DMS79 treated with DMSO at 0.1 percent for 48 hours (cell line): ENCODE measurements around the gene NIM1K.
"Not testable (repeated sequence)": the region's sequence is repeated elsewhere in the genome, so short reads cannot be mapped to it uniquely, and the experiment has no call there.

Source experiments
- DNase-seq: peaks from one replicate; lab custom pipeline; 2025; lab: John Stamatoyannopoulos, UW

Gene NIM1K

GRCh38 chr5:43281840-43282658 lies 90.0 kb downstream of the NIM1K start:
- no peak for DNase-seq

GRCh38 chr5:43286623-43287022 lies 94.6 kb downstream of the NIM1K start:
- DNase-seq, result no peak

GRCh38 chr5:43287493-43287892 lies 95.5 kb downstream of the NIM1K start:
- DNase-seq, result no peak

- no peak for DNase-seq
These were observed 96.3 kb downstream of the NIM1K start for GRCh38 chr5:43288269-43288831.

GRCh38 chr5:43290726-43291125 lies 98.7 kb downstream of the NIM1K start:
- no peak for DNase-seq

- no peak for DNase-seq
These were observed 102.2 kb downstream of the NIM1K start for GRCh38 chr5:43294226-43294625.

- DNase-seq, result no peak
These were observed 103.2 kb downstream of the NIM1K start for GRCh38 chr5:43295202-43295601.

- no peak for DNase-seq
These were observed 104.8 kb downstream of the NIM1K start for GRCh38 chr5:43296835-43297234.

- no peak for DNase-seq
These were observed 106.4 kb downstream of the NIM1K start for GRCh38 chr5:43298443-43298842.

- DNase-seq, result no peak
These were observed 108.1 kb downstream of the NIM1K start for GRCh38 chr5:43300112-43300511.

- peak; percentile 53 for DNase-seq
These were observed 109.6 kb downstream of the NIM1K start for GRCh38 chr5:43301653-43302091.

- DNase-seq, result no peak
These were observed 110.5 kb downstream of the NIM1K start for GRCh38 chr5:43302481-43302880.

GRCh38 chr5:43303242-43303641 lies 111.2 kb downstream of the NIM1K start:
- no peak for DNase-seq

- no peak for DNase-seq
These were observed 112.5 kb downstream of the NIM1K start for GRCh38 chr5:43304525-43304924.

GRCh38 chr5:43305948-43306565 lies 114.0 kb downstream of the NIM1K start:
- peak; percentile 31 for DNase-seq

- not testable (repeated sequence) for DNase-seq
These were observed 114.9 kb downstream of the NIM1K start for GRCh38 chr5:43306954-43307353.

GRCh38 chr5:43309122-43309521 lies 117.1 kb downstream of the NIM1K start:
- no peak for DNase-seq

GRCh38 chr5:43309637-43310036 lies 117.6 kb downstream of the NIM1K start:
- peak; percentile 59 for DNase-seq

- peak; percentile 4 for DNase-seq
These were observed 120.1 kb downstream of the NIM1K start for GRCh38 chr5:43312076-43312661.

GRCh38 chr5:43312699-43313034 lies 120.6 kb downstream of the NIM1K start:
- DNase-seq, result no peak

GRCh38 chr5:43313035-43313853 lies 121.2 kb downstream of the NIM1K start, which contains the start of gene HMGCS1:
Gene HMGCS1, minus strand, starts transcription at chr5:43313412. Its CDS starts 14,447 bp downstream, at chr5:43298965.
- peak; percentile 97 for DNase-seq
